HEK293T (cell line): ENCODE measurements around the gene PCYT1A.

Source experiments
- ARNT ChIP-seq: fragments of 450-650 bp; IDR thresholded peaks from 2 replicates; pipeline ENCODE4 v1.6.1; 2017; ENCODE audit warnings: mild to moderate bottlenecking
- BHLHE40 ChIP-seq: fragments of 450-650 bp; IDR thresholded peaks from 2 replicates; pipeline ENCODE4 v1.6.1; 2016; ENCODE audit warnings: mild to moderate bottlenecking, moderate library complexity, borderline replicate concordance
- ELF4 ChIP-seq: fragments of 450-650 bp; IDR thresholded peaks from 2 replicates; pipeline ENCODE4 v1.6.1; 2017; ENCODE audit warnings: antibody characterized with exemption
- FOXA1 ChIP-seq: fragments of 450-650 bp; IDR thresholded peaks from 2 replicates; pipeline ENCODE4 v1.6.1; 2016; ENCODE audit warnings: mild to moderate bottlenecking
- FOXK2 ChIP-seq: fragments of 450-650 bp; IDR thresholded peaks from 2 replicates; pipeline ENCODE4 v1.6.1; 2016; ENCODE audit warnings: mild to moderate bottlenecking
- FOXM1 ChIP-seq: fragments of 450-650 bp; IDR thresholded peaks from 2 replicates; pipeline ENCODE4 v1.6.1; 2017; ENCODE audit warnings: mild to moderate bottlenecking, borderline replicate concordance
- SUZ12 ChIP-seq: fragments of 450-650 bp; IDR thresholded peaks from 2 replicates; pipeline ENCODE4 v1.6.1; 2016; ENCODE audit warnings: mild to moderate bottlenecking
- TARDBP ChIP-seq: fragments of 450-650 bp; IDR thresholded peaks from 2 replicates; pipeline ENCODE4 v1.6.1; 2016

- TF ChIP-seq FOXK2, result no peak
- no peak for TF ChIP-seq ELF4
- TF ChIP-seq TARDBP, result no peak
- no peak for TF ChIP-seq SUZ12
- TF ChIP-seq ARNT, result no peak
- TF ChIP-seq FOXA1, result no peak
- no peak for TF ChIP-seq FOXM1
- no peak for TF ChIP-seq BHLHE40
Observed at GRCh38 chr3:196222876-196223595, 64.5 kb downstream of the PCYT1A start.
